AG04449 (cell line): Measurements from ENCODE around the gene HIVEP3.

Source experiments
- CTCF ChIA-PET: fragments of 350-600 bp; formaldehyde crosslinking; extraction: SDS; loops from one replicate; lab custom pipeline; 2021; ENCODE audit warnings: antibody characterized with exemption; lab: Yijun Ruan, JAX
- POLR2A ChIA-PET: fragments of 400-600, 350-600 bp; formaldehyde crosslinking; extraction: SDS; loops from one replicate; lab custom pipeline; 2020; ENCODE audit warnings: antibody characterized with exemption, inconsistent platforms; lab: Yijun Ruan, JAX
- DNase-seq: peaks from one replicate; pipeline ENCODE4 v3.0.0-alpha.2; 2010; ENCODE audit warnings: low read depth, low spot score
- H3K4me3 ChIP-seq: 2 replicates; pipeline ENCODE4 v1.5.1; 2011; ENCODE audit warnings: low read depth, mild to moderate bottlenecking, control low read depth, low read length
- CTCF ChIP-seq: IDR thresholded peaks from one replicate; pipeline ENCODE4 v1.5.1; 2011; ENCODE audit warnings: mild to moderate bottlenecking, moderate library complexity, low read length, control low read depth, inconsistent platforms; ENCODE audit not compliant: insufficient read depth; ENCODE audit errors: missing control alignments

HIVEP3 gene

GRCh38 chr1:41718497-41718896, 200.2 kb downstream of the HIVEP3 start:
- ChIA-PET POLR2A (no interaction called here), CTCF (interaction anchor here (1.3 to 1.5 kb wide), 2 partner anchors 10 to 28 kb away, joined by 3 read pairs; no protein-coding TSS in a partner anchor)
- H3K4me3 ChIP-seq = no peak overlapping the region
- DNase-seq = no peak
- no peak for TF ChIP-seq CTCF

- ChIA-PET POLR2A (interaction anchor here (0.5 kb wide), 1 partner anchor 10 kb away, joined by 4 read pairs; no protein-coding TSS in a partner anchor), CTCF (interaction anchor here (1.0 to 1.2 kb wide), 4 partner anchors 10 to 18 kb away, joined by 3 read pairs; no protein-coding TSS in a partner anchor)
- no peak for DNase-seq
- no peak overlapping the region for H3K4me3 ChIP-seq
- TF ChIP-seq CTCF = no peak
Measured at GRCh38 chr1:41716188-41717130, 202.3 kb downstream of the HIVEP3 start.

- DNase-seq = no peak
- ChIA-PET CTCF (interaction anchor here (1.0 to 1.2 kb wide), 3 partner anchors 11 to 17 kb away, joined by 3 read pairs; no protein-coding TSS in a partner anchor), POLR2A (no interaction called here)
- no peak for TF ChIP-seq CTCF
- no peak overlapping the region for H3K4me3 ChIP-seq
Measured at GRCh38 chr1:41715441-41716095, 203.2 kb downstream of the HIVEP3 start.

GRCh38 chr1:41714638-41715389, 203.9 kb downstream of the HIVEP3 start:
- ChIA-PET POLR2A (no interaction called here), CTCF (interaction anchor here (1.0 to 1.1 kb wide), 3 partner anchors 41 to 53 kb away, joined by 3 read pairs; no protein-coding TSS in a partner anchor)
- no peak for DNase-seq
- H3K4me3 ChIP-seq = no peak overlapping the region
- TF ChIP-seq CTCF = no peak

GRCh38 chr1:41713557-41714327, 205.0 kb downstream of the HIVEP3 start:
- DNase-seq = no peak
- ChIA-PET CTCF (interaction anchor here (0.7 to 1.8 kb wide), 6 partner anchors 10 to 55 kb away, joined by 3 to 5 read pairs (median 3); no protein-coding TSS in a partner anchor), POLR2A (interaction anchor here (0.7 to 0.9 kb wide), 3 partner anchors 20 to 51 kb away, joined by 3 to 4 read pairs (median 3); no protein-coding TSS in a partner anchor)
- no peak overlapping the region for H3K4me3 ChIP-seq
- TF ChIP-seq CTCF = no peak
